ENCODE results near the gene RBP5.

RBP5 gene

DNA sequence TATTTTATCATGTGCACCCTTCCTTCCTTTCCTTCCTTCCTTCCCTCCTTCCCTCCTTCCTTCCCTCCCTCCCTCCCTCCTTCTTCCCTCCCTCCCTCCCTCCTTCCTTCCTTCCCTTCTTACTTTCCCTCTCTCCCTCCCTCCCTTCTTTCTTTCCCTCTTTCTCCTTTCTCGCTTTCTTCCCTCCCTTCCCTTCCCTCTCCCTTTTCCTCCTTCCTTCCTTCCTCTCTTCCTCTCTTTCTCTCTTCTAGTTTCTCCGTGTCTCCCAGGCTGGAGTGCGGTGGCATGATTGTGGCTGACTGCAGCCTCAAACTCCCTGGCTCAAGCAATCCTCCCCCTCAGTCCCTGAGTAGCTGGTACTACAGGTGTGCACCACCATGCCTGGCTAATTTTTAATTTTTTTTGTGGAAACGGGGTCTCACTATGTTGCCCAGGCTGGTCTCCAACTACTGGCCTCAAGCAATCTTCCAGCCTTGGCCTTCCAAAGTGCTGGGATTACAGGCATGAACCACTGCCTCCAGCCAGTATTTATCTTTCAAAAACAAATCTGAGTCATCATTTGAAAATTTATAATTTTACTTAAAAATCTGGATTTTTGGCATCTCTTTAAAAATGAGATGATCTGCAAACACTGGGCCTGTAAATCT lies 27.5 kb downstream of the RBP5 start:
- DNase-seq (ENCODE audit: low spot score) = no peak

DNA sequence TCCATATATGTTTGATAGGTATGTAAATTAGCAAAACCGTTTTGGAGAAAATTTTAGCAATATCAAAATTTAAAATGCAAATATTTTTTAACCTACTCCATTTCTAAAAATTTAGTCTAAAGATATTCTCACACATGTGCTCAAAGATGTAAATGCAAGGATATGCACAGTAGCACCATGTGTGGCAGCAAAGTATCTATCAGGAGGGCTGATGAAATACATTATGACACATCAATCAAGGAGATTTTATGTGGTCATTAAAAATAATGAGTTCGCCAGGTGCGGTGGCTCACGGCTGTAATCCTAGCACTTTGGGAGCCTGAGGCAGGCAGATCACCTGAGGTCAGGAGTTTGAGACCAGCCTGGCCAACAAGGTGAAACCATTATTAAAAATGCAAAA lies 28.4 kb downstream of the RBP5 start:
- no peak for DNase-seq (ENCODE audit: low spot score)

DNA sequence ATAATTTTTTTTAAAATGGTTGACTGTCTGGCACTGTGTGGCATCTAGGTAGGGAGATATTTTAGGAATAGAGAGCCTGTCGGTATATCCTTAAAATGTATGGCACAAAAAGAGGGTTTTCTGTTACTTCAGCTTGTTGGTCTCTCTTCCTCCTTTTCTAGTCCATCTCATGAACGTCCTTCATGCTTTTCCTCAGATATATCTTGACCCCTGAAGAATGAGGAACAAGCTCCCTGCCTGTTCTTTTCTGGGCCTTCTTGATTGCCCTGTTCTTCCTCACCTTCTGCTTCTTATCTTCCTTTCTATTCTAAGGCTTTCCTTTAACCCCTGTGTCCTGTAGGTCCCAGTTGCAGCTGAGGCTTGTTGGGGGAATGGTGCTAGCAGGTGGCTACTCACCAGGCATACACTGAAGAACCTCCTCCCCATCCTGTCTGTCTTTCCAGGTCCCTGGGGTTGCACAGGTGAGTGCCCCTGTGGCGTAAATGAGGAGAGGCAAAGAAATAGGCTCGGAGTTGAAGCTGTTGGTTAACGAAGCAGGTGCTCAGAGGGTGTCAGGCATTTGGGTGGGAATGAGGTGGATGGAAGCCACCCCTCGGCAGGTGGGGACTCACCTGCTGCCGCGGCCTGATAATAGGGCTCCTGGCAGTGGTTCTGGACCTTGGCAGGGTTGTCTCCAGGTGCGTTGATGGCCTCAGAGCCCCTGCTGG lies 29.2 kb downstream of the RBP5 start:
- no peak for DNase-seq (ENCODE audit: low spot score)

DNA sequence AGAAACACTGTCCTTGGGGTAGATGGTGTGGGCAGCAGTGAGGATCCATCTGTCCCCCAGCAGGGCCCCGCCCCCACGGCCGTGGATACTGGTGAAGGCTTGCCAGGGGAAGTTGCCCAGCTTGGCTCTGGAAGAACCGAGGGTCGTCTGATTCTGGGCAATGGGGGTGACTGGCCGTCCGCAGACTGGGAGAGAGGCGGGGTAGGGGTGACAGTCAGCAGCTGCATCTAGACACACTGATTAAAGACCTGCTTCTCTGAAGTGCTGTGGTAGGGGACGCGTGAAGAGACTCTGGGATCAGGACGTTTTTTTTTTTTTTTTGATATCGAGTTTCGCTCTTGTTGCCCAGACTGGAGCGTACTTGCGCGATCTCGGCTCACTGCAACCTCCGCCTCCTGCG lies 31.7 kb downstream of the RBP5 start:
- no peak for DNase-seq (ENCODE audit: low spot score)

DNA sequence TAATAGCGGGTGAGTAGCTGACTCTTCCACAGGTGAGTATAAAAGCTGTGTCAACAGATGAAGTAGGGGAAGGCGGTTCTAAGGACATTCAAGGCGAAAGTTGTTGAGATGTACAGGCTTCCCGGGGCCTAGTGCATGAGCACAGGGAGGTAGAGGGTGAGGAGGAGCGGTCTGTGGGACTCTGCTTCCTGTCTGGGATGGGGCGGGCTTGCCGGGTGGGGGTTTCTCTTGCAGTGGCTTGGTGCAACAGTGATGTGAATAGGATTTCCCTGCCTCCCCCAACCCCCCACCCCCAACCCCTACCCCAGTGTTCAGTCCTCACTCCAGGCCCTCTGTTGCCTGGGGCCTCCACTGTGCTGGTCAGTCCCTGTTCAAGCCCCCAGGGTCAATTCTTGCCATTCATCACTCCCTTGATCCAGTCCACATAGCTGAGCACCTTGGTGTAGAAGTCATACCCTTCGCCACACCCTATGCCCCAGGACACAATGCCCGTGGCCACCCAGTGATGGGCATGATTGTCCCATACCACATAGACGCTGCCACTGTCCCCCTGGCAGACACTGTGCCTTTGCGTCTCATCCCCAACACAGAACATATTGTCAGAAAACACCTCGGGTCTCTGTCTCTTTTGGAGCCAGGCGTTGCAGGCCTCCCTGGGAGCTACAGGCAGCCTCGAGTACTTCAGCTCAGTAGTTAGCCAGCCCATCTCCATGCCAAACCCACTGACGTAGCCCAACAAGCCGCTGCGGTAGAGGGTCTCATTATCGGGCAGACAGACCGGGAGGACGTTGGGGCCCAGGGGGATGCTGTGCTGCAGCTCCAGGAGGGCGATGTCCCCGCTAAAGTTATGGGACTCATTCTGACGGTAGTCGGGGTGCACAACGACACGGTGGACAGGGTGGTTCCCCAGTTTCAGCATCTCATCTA lies 32.4 kb downstream of the RBP5 start:
- no peak for DNase-seq (ENCODE audit: low spot score)

DNA sequence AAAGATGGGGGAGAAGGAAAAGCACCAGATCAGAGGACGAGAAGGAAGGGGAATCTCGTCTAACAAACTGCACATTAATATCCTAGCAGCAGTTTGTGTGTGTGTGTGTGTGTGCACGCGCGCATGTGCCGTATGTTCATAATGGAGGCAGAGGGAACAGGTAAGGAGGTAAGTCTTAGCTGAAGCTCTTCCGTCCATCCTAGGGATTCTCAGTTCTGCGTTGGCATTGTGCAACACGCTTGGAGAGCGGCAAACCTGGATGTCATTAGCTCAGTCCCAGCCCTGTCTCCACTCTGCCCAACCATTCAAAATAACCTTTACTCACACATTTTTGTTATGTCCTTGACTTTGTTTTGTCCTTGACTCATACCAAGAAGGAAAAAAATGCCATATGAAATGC lies 34.8 kb downstream of the RBP5 start:
- DNase-seq (ENCODE audit: low spot score) = no peak

DNA sequence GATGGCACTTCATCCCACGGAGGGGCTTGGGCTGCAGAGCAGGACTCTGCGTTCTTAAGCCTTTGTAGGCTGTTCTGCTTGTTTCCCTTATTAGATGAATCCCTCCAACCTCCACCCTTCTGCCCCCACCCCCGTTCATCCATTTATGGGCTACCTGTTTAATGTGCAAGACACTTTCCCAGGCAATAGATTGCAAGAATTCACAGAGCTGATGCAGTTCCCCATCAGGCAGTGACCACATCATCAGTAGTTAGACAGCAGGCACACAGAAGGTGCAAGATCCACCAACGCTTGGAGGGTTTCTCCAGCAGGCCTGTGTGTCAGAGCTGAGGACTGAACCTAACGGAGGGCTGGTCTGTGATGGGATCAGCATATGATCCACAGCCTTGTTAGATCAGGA lies 35.2 kb downstream of the RBP5 start:
- no peak for DNase-seq (ENCODE audit: low spot score)

DNA sequence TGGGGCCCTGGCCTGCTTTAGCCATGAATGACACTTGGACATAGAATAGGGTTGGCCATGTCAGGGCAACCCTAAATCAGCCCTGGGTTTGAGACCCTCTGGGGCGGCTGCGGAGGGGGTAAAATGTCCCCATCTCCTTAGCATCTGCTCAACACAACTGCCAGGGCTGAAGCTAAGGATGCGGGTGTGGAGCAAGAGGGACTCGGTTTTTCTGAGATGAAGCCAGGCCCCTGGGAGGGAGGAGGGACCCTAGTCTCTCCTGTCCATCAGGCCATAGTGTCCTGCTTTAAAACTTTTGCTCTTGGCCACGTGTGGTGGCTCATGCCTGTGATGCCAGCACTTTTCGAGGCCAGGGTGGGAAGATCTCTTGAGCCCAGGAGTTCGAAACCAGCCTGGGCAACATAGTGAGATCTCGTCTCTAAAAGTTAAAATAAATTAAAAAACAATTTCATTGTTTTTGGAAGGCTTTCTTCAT lies 35.7 kb downstream of the RBP5 start:
- no peak for DNase-seq (ENCODE audit: low spot score)

DNA sequence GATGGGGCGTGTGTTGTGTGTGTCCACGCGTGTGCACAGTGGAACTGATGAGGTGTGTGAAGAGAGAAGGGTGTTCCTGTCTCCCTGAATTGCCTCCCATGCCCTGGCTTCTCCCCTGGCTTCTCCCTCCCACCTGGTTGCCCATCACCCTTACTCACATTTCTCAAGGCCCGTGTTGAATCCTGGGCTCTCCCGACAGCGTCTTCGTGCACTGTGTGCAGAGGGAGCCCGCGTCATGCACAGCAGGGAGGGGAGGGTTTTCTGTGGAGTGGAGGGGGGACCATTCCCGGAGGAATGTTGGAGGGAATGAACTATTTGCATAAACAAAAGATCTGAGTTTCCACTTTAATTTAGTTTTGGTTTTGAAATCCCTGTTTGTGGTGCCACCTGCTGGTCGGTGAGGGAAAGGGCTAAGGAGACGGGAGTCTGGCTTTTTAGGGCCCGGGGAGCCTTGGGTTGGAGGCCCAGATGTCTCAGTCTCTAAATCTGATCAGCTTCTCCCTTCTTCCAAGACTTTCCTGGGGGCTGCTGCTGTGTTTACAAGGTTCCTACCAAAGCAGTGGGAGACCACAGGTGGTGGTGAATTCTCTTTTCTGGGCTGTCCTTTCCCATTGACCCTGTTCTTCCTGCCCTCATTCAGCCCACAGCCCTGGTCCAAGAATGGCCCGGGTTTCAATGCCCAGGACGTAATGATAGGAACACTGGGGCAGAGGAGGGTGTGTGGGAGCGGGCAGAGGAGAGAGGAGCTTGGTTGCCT lies 36.3 kb downstream of the RBP5 start, which contains the start of gene C1R:
Gene C1R, minus strand, starts transcription at position 217 of the 757 bp plus-strand sequence. Its CDS starts 57 bp downstream, at position 160.
- DNase-seq (ENCODE audit: low spot score) = peak; percentile 40

DNA sequence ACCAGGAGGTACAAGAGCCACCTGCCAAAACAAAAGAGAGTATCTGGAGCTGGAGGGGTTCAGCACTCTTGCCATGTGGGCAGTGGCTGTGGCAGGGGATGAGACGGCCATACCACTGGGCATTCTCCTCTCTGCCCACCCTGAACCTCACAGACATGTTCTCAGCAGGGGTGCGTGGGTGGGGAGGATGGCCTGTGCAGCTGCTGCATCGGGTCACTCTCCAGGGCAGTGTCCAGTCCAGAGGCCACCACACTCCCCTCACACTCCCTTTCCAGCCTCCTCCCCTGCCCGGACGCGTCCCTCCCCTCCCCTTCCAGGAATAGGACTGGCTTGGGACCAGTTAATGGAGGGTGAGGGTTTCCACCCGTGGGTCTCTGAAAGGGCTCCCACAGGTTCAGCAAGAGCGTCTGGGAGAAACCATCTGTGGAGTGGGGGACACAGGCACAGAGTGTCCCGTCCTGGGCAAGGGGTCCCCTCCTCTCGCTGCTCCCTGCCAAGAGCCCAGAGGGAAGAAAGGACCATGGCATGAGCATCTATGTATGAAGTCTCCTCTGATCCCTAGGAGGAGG lies 36.9 kb downstream of the RBP5 start:
- no peak for DNase-seq (ENCODE audit: low spot score)

DNA sequence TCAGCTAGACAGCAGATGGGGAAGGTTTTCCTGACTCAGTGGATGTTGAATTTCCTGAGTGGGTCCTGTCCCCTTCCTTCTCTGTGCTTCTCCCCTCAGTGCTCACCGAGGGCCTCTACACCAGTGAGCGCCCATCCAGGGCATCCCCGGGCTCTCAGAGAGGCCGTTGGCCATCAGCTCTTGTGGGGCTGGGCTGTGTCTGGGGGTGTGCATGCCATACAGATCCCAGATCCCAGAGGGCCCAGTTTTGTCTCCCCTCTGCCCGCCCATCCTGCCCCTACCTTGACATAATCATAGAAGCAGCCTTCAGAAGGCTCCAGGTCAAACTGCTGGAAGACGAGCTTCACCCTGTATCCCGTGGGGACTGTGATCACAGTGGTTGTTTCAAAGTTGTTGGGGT lies 37.5 kb downstream of the RBP5 start:
- no peak for DNase-seq (ENCODE audit: low spot score)

DNA sequence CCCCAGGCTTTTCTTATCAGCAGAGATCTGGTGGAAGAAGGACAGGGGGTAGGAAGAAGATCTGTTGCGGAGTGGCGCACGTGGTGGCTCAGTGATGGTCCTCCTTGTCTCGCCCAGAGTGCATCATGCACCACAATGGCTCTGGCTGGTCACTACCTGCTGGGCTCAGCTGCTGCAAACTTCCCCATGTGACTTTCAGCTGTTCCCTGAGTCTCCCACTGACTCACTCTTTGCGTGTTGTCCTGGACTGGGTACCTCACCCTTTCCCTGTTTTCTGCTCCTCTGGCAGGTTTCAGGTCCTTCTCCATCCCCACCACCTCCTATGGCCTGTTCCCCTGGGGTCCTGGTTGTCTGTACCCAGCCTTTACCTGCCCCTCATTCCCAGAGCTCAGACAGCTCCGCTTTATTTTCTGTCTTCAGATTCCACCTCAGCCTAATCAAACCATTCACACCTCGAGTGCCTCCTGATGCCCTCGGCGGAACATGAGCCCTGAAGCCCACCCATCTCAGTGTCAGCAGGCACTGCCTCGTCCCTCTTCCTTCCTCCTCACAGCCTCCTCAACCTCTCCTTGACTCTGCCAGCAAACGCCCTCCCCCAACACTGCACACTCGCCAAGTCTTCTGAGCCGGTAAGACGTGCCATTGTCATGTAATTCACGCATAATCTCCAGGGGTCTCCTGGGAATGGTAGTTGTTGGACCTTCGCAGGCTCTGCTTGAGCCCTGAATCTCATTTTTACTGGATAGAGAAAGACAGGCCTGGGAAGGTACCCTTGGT lies 38.3 kb downstream of the RBP5 start:
- DNase-seq (ENCODE audit: low spot score) = no peak

DNA sequence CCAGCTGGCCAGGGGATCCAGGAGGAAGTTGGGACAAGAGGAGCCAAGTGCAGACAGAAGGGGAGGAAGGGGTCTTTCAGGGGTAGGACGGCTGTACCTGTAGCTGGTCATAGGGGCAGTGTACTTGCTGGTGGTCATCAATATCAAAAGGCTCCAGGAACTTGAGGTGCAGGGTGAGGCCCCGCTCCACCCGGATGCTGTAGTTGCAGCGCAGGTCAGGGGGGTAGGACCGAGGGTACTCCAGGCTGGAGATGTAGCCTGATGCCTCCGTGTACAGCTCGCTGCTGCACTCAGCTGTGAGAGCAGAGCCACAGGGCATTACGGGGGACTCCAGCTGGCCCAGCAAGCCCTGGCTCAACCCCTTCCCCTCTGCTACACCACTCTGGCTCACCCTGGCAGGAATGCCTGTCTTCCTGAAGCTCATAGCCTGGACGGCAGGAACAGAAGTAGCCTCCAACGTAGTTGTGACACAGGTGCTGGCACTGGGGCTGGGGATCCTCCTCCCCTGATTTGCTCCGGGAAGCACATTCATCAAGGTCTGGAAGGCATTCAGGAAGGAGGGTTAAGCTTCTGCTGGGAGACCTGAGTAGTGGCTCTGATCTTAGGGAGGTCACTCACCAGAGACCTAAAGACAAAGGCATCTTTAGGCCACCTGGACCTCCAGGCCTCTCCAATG lies 39.4 kb downstream of the RBP5 start:
- no peak for DNase-seq (ENCODE audit: low spot score)

DNA sequence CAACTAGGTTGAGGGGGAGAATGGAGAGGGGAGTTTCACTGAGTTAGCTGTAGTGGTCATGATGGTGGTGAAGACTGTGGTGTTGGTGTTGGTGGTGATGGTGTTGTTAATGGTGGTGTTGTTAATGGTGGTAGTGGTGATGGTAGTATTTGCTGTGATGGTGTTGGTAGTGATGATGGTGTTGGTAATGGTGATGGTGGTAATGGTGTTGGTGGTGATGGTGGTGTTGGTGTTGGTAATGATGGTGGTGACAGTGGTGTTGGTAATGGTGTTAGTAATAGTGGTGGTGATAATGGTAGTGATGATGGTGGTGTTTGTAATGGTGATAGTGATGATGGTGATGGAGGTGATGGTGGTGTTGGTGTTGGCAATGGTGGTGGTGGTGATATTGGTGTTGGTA lies 45.6 kb downstream of the RBP5 start:
- DNase-seq (ENCODE audit: low spot score) = no peak

DNA sequence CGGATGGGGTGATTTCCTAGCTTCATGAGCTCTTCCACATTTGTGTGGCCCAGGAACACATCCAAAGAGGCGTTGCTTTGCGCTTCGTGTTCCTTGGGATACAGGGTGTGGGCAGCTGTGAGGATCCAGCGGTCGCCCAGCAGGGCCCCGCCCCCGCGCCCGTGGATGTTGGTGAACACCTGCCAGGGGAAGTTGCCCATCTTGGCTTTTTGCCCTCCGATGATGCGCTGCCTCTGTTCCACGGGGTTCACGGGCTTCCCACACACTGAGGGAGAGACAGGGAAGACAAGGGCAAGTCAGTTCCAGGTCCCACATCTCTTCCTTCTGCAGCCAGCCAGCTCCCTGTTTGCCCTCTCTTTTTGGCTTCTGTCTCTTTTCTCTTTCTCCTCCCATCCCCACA lies 47.7 kb downstream of the RBP5 start:
- no peak for DNase-seq (ENCODE audit: low spot score)

DNA sequence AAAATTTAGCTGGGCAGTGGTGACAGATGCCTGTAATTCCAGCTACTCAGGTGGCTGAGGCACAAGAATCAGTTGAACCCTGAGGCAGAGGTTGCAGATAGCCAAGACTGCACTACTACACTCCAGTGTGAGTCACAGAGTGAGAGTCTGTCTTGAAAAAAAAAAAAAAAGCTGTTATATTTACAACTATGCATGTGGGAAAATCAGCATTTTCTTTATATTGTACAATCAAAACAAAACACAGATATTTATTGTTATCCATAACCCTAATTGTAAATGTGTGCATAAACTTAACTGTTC lies 48.9 kb downstream of the RBP5 start:
- no peak for DNase-seq (ENCODE audit: low spot score)

DNA sequence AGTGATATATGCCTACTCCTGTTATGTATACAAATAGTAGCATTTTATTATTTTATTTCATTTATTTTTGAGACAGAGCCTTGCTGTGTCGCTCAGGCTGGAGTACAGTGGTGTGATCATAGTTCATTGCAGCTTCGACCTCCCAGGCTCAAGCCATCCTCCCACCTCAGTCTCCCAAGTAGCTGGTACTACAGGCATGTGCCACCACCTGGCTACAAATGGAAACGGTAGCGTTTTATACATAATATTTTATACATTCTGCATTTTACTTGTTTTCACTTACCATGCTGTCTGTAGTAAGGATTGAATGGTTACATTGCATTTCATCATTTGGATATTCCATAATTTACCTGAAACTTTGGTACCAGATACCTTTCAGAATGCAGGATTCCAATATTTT lies 50.5 kb downstream of the RBP5 start:
- no peak for DNase-seq (ENCODE audit: low spot score)

DNA sequence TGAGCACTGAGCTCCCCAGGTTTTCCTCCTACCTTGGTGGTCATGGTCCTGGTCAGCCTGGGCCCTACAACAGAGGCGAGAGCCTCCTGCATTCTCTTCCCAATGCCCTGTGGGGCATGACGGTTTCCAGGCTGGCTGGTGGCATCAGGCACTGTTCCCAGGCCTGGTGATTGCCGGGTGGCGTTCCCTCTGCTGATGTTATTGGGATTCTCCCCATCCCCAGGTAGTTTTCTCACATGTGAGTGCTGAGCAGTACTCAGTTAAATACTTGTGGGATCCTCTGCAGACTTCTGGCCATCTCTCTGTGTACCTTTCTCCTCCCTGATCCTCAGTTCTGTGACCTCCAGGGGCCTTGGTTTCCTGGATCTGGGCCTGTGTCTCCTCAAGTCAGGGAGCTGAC lies 52.2 kb downstream of the RBP5 start:
- no peak for DNase-seq (ENCODE audit: low spot score)

DNA sequence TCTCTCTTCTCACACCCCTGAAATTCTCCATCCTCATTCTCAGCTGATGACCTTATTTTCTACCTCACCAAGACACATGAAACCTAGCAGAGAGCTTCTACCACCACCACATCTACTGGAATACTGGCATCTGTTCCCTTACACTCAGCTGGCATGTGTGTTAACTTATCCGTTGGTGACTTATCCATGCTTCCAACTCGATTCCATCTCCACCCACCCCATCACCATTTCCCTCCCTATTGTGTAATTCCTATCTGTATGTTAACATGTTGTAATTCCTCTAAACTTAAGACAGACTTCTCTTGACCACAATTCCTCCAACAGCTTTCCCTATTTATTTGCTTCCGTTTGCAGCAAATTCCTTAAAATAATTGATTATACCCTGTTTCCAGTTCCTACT lies 52.8 kb downstream of the RBP5 start:
- no peak for DNase-seq (ENCODE audit: low spot score)

DNA sequence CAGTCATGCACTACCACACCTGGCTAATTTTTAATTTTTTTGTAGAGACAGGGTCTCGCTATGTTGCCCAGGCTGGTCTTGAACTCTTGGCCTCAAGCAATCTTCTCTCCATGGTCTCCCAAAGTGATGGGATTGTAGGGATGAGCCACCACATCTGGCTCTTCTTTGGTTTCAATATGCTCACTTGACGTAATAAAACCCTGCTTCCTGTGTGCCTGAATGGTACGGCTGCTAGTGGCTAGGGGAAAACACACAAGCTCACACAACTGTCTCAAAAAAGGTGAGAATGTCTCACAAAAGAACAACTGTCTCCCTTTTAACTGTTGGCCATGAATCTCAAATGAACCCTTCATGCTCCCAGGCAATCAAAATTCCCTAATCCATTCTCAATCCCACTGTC lies 53.2 kb downstream of the RBP5 start:
- DNase-seq (ENCODE audit: low spot score) = no peak
